HG02885 (cell line): Measurements from ENCODE around the gene NPRL2.

Experiments used
- ATAC-seq: cut with Tn5 transposase; IDR thresholded peaks from one replicate; pipeline ENCODE4 v1.9.1; 2021; ENCODE audit warnings: mild to moderate bottlenecking; ENCODE audit not compliant: unreplicated experiment, poor library complexity

Gene NPRL2

GRCh38 chr3:50353245-50354004, 2.9 kb upstream of the NPRL2 start:
- ATAC-seq: no peak

DNA sequence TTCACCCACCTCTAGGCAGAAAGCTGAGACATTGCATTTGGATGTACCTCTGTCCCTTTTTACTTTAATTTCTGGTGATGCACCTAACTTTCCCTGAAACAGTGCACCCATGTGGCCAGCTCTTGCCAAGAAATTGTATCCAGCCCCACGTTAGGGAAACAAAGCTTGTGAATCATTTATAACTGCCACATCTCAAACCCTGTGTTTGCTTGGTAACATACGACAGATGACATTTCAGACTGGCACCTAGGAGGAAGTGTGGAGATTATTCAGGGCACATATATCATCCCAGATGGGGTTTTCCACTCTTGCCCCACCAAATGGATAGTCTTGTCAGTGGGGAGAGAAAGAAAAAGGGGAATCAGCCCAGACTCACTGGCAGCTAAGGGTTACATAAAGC, 2.2 kb upstream of the NPRL2 start:
- no peak for ATAC-seq

GRCh38 chr3:50351323-50351697, 735 bp upstream of the NPRL2 start:
- ATAC-seq: no peak

GRCh38 chr3:50350213-50350526, 405 bp downstream of the NPRL2 start:
- ATAC-seq: no peak

DNA sequence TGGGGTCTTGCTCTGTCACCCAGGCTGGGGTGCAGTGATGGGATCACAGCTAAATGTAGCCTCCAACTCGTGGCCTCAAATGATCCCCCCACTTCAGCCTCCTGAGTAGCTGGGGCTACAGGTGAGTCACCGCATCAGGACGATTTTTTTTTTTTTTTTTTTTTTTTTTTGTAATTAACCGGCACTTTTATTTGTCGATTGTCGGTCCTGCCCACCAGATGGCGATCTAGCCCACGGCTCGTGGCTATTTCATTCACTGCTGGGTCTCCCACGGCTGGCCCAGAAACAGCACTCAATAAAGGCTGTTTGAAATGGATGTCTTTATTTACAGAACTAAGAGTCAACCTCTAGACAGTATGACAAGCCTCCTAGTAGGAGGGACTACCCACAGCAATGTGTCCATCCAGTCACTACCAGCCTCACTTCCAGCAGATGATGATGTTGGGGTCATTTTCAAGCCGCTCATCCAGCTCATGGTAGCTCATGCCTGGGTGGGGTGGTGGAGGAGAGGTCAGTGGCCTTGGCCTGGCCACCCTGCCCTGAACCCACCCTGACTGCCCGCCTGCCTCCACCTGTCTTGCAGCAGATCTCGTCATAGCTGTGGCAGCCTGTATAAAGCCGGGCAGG, 3.3 kb downstream of the NPRL2 start:
- no peak for ATAC-seq

GRCh38 chr3:50345586-50346234, 4.9 kb downstream of the NPRL2 start, which contains the start of gene ZMYND10:
Gene ZMYND10 (minus strand): TSS chr3:50345732. CDS start chr3:50345579, 153 bp downstream.
- ATAC-seq: no peak

GRCh38 chr3:50345008-50345407, 5.6 kb downstream of the NPRL2 start:
- no peak for ATAC-seq

DNA sequence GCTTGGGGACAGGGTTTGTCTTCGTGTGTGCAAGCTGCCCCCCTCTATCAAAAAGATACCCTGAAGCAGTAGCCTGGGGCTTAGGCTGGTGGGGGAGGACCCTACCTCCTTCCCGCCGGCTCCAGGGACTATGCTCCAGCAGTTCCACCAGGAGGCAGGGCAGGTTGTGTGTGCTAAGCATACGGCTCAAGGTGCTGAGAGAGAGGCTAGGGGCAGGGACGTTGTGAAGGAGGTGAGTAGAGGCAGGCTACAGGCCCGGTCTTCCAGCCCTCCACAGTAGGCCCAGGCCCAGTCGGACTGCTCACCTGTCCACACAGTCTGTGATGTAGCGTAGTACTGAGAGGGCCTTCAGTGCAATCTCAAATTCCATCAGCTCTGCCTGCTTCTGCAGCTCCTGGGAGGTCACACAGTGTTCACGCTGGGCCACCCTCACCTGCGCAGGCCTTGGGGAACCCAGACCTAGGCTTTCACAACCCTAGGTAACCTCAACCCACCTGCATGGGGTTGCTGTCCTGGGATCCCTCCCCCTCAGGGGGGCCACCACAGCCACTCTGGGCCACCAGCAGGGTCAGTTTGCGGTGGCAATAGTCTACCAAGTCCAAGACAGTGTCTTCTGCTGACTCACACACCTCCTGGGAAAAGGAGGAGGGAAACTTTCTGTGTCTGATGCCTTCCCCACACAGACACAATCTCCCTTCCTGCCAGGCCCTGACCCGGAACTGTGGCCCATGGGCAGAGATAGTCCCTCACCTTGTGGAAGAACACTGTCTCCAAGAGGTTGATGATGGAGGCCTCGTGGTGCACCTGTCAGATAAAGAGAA, 7.6 kb downstream of the NPRL2 start:
- no peak for ATAC-seq

DNA sequence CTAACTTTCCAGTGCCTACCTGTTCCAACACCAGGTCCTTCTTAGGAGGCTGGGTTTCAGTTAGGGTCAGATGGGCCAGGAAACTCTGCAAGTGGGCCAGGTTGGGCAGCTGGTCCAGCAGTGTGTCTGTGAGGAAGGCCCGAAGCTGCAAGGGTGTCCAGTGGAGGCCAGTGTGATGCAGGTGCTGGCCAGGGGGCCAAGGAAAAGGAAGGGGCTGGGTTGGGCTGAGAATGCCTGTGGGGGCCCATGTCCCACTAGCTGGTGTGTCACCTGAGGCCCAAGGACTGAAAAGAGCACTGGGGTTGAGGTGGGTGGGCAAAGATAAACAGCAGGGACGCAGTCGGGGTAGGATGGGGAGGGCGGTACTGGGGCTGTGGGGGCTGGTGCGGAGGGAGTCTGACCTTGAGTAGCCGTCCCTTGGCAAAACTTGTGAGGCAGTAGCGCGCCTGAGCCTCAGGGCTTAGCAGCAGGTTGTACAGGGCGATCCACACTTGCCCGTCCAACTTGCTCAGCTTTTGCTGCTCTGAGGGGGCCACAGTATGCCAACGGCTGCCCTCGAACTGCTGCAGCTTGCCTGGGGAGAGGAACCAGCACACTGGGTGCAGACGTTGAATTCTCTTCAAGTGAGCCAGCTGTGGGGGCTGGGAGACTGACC, 8.5 kb downstream of the NPRL2 start:
- no peak for ATAC-seq

GRCh38 chr3:50341537-50341936, 9.0 kb downstream of the NPRL2 start:
- no peak for ATAC-seq

GRCh38 chr3:50340448-50341329, 9.9 kb downstream of the NPRL2 start, which contains the start of gene RASSF1:
Gene RASSF1 (minus strand): TSS chr3:50340836. CDS start chr3:50340805, 31 bp downstream.
- no peak for ATAC-seq

DNA sequence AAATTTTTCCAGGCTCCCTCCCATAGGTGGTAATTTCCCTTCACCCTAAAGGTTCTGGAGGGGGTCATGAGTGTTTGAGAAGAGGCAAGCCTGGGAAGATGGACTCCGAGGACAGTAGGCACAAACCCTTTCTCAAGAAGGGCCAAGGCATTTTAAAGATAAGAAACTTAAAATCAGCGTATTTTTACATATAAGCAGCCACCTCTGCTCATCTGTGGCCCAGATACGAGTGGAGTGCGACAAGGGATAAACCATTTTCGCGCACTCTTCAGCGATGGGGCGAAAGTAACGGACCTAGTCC, 10.5 kb downstream of the NPRL2 start:
- no peak for ATAC-seq

- ATAC-seq: no peak
These were observed 11.0 kb downstream of the NPRL2 start for GRCh38 chr3:50339485-50340146.

DNA sequence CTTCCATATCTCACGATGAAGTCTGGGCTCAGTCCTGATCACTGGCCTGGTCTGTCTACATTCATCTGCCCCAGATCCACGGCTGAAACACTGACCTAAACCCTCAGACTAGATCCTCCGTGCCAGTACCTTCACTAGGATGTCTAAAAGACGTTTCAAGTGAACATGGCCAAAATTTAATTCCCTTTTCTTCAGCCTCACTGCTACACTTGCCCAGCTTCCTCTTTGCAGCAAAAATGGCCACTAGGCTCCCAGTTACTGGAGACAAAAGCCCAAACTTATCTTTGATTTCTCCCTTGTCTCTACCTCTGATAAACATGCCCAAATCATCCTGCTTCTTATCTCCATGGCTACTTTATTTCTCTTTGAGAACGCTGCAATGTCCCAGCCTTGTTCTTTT, 11.6 kb downstream of the NPRL2 start:
- no peak for ATAC-seq

- peak; percentile 81 for ATAC-seq
These were observed 13.3 kb downstream of the NPRL2 start for GRCh38 chr3:50337175-50337861.

DNA sequence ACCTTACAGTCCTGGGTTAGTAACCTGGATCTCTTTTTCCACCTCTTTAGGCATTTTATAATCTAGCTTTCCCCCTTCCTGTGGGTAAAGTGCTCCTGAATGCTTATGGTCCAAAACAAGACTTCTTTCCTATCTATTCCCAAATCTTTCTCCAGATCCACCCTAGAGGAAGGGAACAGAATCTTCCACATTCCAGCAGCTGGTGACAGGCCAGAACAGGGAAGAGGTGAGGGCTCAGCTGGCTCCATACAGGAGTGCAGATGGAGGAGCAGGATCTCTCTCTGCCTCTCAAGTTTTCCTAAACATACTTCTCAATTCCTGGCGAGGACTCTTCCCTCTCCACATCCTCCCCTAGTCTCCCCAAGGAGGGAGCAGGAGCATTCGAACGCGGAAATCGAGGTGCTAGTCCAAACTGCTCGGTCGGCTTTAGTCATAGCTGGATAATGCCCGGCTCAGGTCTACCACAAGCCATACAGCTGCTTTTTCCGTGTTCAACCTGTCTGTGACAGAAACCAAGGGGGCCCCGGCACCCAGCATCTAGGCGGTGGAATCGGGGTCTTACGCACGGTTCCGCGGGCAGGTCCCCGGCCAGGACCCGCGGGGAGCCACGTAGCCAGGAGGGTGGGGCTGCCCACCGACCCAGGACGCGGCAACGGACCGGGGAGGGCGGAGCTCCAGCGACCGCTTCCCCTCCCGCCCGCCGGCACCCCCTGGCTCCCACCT, 14.0 kb downstream of the NPRL2 start:
- peak; percentile 35 for ATAC-seq

DNA sequence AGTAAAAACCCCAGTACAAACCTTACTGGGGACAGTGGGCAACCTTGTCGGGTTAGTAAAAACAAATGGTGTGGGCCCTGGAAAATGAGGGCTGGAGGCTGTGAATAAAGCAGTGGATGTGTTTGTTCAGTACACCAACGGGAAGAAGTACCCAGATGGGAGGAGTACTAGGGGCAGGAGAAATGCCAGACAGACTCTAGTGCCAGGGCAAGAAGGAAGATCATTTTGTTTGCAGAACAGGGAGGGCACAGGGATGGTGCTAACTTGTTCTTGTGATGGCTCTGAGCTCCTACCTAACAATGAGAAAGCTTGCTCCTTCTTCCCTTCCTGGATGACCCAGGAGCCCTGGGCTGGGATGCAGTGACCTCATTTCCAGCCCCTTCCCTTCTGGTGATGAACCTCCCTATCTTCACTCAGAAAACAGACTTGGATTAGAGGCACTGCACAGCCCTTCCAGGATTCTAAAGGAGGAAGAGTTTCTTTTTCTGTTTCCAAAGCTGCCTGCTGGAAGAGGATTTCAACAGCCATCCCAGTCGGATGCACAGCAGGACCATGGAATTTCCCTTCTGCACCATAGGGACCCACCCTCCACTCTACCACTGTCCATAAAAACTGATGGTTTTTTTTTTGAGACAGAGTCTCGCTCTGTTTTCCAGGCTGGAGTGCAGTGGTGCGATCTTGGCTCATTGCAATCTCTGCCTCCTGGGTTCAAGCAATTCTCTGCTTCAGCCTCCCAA, 16.1 kb downstream of the NPRL2 start:
- no peak for ATAC-seq
